GM12864 (cell line): ENCODE results near the gene LRP6.

Experiments used
- DNase-seq: peaks from one replicate; pipeline ENCODE4 v3.0.0-alpha.2; 2011; ENCODE audit warnings: low read depth
- H3K4me3 ChIP-seq: 2 replicates; pipeline ENCODE4 v1.5.1; 2011; ENCODE audit warnings: mild to moderate bottlenecking, low read depth, low read length, control low read depth
- CTCF ChIP-seq: IDR thresholded peaks from 2 replicates; pipeline ENCODE4 v1.5.1; 2011; ENCODE audit warnings: low read depth, mild to moderate bottlenecking, moderate library complexity, low read length, control low read depth, inconsistent platforms; ENCODE audit errors: missing control alignments

The LRP6 gene

GRCh38 chr12:12244341-12244740 is 22.5 kb downstream of the LRP6 start:
- no peak for DNase-seq
- TF ChIP-seq CTCF: no peak
- no peak overlapping the region for H3K4me3 ChIP-seq

- DNase-seq: no peak
- TF ChIP-seq CTCF: no peak
- H3K4me3 ChIP-seq: no peak overlapping the region
Measured at GRCh38 chr12:12240662-12241340, 26.0 kb downstream of the LRP6 start.

GRCh38 chr12:12239127-12239526 is 27.7 kb downstream of the LRP6 start:
- no peak for TF ChIP-seq CTCF
- DNase-seq: no peak
- no peak overlapping the region for H3K4me3 ChIP-seq

GRCh38 chr12:12238605-12239004 is 28.2 kb downstream of the LRP6 start:
- H3K4me3 ChIP-seq: no peak overlapping the region
- no peak for TF ChIP-seq CTCF
- no peak for DNase-seq

- H3K4me3 ChIP-seq: no peak overlapping the region
- no peak for DNase-seq
- TF ChIP-seq CTCF: no peak
Measured at GRCh38 chr12:12236896-12237295, 29.9 kb downstream of the LRP6 start.

- TF ChIP-seq CTCF: no peak
- no peak overlapping the region for H3K4me3 ChIP-seq
- no peak for DNase-seq
Measured at GRCh38 chr12:12230275-12230674, 36.6 kb downstream of the LRP6 start.

GRCh38 chr12:12229556-12230092 is 37.2 kb downstream of the LRP6 start:
- H3K4me3 ChIP-seq: no peak overlapping the region
- DNase-seq: no peak
- no peak for TF ChIP-seq CTCF
